ENCODE data around the gene HECTD4. TPM values are rescaled to one million over a fixed set of nuclear protein-coding genes. Genes with fewer than 3 reads are reported as not detected.
"Not testable (repeated sequence)": the region's sequence is repeated elsewhere in the genome, so short reads cannot be mapped to it uniquely, and the experiment has no call there.

Gene HECTD4, protein sequence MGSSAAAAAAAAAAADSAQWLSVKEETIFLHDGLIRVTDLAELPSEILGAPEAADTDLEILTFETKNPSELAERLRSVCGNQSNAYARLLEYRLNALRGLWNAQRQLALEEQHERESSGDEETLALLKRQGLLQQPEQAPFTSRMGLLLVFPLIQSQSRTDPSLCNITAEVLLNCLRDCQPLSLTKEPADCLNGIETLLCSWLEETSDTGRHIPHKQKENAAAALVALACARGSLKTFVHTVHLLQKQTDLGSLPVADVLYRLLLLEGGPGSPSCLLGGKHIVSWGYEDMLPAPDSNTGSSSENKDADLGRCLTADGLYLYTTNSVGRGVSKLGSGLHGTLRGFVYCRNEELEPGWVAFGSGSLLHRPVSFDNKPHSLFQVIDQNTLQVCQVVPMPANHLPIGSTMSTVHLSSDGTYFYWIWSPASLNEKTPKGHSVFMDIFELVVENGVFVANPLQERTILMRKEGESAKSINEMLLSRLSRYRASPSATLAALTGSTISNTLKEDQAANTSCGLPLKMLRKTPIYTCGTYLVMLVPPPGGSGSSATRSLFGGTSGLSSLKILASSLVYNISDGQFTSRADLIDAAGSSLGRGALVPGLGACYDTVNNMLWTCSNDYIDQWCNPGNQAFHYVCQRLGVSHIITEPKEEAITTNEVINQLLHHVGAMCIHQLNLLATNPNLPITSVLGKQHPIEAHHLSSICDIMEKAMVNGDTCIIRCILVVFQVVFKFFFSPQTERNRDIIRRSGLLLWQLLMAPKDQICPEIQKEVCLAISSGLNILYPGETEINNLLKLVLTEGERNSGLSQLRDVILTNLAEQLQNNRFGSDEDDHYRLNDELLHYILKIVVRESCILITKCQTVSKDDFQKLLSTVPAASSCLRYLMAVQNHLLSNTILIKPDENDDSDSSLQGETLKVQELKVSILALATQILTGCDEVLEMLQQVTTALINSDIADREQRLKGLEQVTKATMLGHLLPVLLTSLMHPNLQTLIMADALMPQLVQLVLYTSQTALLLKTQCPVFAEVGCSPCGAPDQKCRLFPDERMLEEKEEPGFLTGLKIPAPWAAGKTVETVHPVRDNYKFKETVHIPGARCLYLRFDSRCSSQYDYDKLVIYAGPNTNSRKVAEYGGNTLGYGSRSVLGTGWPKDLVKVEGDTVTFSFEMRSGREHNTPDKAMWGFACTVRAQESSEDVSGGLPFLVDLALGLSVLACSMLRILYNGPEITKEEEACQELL (N-terminal part only)
- 5.1 and 6.8 TPM in 2 replicates for total RNA-seq (2014; rRNA removed; shearing (Covaris generic))

DNA sequence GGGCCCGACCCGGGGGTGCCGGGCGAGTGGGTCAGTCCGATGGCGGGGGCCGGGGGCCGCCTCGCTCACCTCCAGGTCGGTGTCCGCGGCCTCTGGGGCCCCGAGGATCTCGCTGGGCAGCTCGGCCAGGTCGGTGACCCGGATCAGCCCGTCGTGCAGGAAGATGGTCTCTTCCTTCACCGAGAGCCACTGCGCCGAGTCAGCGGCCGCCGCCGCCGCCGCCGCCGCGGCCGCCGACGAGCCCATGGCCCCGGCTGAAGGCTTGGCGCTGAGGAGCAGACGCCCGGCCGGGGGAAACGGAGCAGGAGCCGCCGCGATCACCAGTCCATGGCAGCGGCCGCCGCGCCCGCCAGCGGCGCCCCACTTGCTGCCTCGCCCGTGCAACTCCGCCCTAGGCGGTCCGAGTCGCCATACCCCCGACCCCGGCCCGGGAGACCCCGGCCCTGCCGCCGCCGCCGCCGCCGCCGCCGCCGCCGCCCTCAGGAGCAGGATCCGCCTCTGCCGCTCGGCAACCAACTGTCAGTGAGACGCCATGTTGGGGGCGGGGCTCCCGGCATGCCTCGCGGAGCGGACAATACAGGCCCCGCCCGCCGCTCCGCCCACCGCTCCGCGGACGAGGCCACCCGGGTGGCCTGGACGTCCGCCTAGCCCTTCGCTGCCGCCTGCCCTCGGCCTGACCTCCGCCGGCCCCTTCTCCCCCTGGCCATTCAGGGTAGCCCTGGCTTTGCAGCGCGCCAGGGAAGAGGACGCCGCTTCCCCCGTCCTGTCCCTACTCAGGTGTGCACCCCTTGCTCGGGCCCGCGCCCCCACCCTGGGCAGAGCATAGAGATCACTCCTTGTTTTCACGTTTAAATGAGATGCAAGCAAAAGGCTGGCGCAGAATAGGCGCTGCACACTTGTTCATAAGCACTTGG, at the start of gene HECTD4:
Gene HECTD4 (minus strand): TSS at position 549 of the 914 bp plus-strand sequence. CDS start 303 bp downstream, at position 246.
- peak; percentile 78 for DNase-seq (ENCODE audit: low spot score)

DNA sequence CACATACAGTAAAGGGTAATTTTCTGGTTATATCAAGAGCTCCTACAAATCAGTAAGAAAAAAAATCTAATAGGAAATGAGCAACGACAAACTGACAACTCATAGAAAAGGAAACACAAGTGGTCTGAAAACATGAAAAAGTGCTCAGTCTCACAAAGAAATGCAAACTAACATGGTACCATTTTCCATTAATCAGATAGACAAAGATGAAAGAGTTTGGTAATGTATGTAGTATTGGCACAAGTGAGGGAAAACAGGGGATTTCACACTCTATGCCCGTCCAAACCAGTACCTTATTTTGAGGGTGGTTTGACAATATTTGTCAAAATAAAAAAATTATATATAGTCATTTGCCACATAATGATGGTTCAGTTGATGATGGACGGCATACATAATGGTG, 49.7 kb upstream of the HECTD4 start:
- DNase-seq (ENCODE audit: low spot score), result no peak

DNA sequence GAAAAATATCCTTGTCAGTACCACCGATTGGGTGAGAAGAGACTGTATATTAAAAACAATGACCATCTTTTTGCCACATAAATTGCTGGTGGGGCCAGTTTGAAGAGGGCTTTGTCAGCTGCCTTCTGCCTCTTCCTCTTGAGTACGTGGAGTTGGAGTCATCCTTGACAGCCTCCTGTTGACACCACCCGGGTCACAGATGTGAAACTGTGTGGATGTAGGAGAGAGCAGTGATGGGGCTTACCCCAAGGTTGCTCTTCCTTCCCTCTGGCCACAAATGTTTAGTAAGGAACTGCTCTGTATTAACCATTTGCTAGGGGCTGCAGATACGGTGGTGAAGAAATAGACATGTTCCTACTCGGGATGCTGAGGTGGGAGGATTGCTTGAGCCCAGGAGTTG, 48.7 kb upstream of the HECTD4 start:
- no peak for DNase-seq (ENCODE audit: low spot score)

DNA sequence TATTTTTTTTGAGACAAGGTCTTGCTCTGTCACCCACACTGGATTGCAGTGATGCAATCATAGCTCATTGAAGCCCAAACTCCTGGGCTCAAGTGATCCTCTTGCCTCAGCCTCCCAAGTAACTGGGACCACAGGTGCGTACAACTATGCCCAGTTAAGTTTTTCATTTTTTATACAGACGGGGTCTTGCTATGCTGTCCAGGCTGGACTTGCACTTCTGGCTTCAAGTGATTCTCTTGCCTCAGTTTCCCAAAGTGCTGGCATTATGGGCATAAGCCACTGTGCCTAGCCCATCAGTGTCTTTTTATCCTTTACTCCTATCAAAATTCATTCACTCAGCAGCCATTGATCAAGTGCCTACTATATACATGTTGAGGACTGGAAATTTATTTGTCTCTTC, 45.5 kb upstream of the HECTD4 start:
- DNase-seq (ENCODE audit: low spot score), result no peak

DNA sequence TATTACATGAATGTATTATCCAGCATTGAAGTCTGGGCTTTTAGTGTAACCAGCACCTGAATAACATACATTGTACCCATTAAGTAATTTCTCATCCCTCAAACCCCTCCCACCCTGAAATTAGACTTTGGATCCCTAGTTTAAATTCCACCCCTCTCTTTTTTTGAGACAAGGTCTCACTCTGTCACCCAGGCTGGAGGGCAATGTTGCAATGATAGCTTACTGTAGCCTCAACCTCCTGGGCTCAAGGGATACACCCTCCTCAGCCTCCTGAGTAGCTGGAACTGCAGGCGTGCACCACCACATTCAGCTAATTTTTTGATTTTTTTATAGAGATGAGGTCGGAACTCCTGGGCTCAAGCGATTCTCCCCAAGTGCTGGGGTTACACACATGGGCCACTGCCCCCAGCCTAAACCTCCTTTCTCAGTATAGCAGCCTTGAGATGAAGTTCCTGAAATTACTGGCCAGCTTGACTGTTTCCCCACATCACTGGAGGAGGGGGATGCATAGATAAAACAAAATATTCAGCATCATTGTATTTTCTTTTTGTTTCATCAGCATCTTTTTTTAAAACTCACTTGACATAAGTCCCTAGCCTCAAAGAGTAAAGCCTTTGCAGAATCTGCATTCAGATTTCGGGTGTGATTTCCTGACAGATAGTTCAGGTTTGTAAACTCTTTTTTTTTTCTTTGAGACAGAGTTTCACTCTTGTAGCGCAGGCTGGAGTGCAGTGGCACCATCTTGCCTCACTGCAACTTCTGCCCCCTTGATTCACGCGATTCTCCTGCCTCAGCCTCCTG, 43.6 kb upstream of the HECTD4 start:
- DNase-seq (ENCODE audit: low spot score), result no peak

DNA sequence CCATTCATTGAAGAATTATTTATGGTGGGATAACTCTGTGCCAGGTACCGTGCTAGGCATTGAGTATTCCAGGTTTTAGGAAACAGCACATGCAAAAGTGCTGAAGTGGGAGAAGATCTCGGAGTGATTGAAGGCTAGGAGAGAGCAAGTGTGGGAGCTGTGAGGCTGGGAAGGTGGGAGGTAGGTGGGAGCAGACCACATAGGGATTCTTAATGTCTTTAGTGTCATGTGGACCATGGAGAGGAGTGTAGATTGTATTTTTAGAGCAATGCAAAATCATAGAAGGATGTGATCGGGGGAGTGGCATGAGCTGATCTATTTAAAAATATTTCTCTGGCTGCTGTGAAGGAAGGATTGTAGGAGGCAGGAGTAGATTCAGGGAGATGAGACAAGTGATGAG, 41.9 kb upstream of the HECTD4 start:
- DNase-seq (ENCODE audit: low spot score), result no peak

DNA sequence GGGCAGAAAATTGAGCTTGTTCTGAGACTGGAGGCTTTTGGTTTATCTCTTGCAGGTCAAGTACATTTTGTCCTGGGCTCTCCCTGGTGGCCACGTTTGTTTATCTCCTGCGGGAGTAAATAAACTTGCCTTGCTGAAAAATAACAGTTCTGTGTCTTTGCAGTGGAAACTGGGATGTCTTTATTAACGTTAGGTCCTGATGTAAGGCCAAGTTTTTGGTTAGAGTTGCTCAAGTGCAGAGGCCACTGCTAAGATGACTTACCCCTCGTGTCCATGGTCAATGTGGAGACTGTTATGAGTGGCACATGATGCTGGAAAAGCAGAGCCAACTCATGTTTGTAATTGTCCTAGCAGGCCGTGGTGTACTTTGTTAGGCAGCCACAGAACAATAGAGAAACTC, 40.3 kb upstream of the HECTD4 start:
- no peak for DNase-seq (ENCODE audit: low spot score)

DNA sequence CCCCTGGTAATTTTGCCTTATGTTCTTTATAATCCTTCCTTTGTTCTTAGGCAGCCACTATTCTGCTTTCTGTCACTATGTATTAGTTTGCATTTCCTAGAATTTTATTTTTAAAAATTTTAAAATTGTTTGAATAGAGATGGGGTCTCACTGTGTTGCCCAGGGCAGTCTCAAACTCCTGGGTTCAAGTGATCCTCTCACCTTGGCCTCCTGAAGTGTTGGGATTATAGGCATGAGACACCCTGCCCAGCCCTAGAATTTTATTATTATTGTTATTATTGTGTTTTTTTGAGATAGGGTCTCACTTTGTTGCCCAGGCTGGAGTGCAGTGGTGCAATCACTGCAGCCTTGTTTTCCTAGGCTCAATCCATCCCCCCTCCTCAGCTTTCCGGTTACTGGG, 39.1 kb upstream of the HECTD4 start:
- no peak for DNase-seq (ENCODE audit: low spot score)

DNA sequence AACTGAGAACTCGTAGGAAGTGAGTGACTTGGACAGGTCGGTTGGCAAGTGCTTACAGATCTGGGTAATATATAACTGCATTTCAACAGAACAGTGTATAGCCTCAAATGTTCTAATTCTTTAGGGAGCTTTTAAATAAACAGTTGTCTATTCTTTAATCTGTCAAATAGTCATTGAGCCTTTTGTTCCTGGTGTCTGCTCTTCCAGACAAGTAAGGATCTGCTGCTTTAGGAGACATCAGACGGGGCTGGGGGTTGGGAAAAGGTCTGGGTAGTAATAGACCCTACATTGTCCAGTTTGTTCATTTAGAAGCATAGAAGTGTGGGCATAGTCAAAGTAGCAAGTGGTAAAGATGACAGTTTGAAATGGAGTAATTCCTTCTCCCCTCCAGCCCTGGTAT, 38.5 kb upstream of the HECTD4 start:
- DNase-seq (ENCODE audit: low spot score), result no peak

DNA sequence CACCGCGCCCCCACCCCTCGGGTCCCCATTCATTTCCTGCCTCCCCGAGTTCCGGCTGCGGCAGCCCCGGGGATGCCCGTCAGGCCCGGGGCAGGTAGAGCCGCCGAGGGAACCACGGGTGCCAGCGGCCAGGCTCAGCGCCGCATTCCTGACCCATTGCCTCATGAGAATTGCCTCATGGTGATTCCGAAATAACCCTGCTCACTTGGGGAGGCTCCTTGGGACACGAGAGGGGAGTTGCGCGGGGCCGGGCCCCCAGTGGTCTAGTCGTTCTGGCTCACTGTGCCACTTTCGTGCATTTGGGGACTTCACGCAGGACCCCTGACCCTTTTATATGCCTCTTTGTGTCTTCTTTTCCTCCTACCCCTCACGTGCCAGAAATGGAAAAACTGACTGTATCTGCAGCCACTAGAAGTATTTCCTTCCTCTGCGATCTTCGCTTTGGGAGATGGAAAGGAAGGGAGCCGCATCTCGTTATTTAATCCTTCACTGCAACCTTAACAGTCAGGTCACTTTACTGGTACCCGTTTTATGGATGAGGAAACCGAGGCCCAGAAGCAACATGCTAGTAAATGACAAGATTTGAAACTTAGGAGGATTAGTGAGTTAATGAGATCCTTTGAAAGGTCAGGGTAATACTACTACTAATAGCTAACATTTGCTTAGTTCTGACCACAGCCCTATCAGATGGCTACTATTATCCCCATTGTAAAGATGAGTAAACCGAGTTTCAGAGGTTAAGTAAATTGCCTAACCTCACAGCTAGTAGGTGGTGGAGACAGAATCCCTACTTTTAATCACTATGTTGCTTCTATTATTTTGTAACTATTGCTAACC, 37.3 kb upstream of the HECTD4 start:
- peak; percentile 51 for DNase-seq (ENCODE audit: low spot score)

DNA sequence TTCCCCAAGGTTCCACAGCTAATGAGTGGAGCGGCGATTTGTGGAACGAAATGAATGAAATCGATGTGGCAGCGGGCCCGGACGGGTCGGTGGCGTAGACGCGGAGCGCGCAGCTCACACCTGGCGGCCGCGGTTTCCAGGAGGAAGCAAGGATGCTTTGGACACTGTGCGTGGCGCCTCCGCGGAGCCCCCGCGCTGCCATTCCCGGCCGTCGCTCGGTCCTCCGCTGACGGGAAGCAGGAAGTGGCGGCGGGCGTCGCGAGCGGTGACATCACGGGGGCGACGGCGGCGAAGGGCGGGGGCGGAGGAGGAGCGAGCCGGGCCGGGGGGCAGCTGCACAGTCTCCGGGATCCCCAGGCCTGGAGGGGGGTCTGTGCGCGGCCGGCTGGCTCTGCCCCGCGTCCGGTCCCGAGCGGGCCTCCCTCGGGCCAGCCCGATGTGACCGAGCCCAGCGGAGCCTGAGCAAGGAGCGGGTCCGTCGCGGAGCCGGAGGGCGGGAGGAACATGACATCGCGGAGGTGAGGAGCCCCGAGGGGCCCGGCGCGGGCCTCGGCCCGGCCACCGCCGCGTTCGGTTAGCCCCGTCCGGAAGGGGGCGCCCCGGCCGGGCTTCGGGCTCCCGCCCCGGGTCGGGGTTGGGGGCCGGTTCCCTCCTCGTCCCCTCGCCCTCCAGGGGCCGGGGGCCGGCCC, 36.5 kb upstream of the HECTD4 start, which contains the start of gene PTPN11:
Gene PTPN11 (plus strand): TSS at position 340 of the 689 bp plus-strand sequence. CDS start 165 bp downstream, at position 505.
- peak; percentile 61 for DNase-seq (ENCODE audit: low spot score)

DNA sequence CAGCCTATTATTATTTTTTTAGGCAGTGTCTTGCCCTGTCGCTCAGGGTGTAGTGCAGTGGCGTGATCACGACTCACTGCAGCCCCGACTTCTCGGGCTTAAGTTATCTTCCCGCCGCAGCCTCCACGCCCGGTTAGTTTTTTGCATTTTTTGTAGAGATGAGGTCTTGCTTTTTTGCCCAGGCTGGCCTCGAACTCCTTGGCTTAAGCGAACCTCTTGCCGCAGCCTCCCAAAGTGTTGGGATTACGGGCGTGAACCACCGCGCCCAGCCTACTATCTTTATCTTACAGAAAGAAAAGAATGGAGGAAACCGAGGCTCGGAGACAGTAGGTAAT, 36.0 kb upstream of the HECTD4 start:
- DNase-seq (ENCODE audit: low spot score), result peak; percentile 16

DNA sequence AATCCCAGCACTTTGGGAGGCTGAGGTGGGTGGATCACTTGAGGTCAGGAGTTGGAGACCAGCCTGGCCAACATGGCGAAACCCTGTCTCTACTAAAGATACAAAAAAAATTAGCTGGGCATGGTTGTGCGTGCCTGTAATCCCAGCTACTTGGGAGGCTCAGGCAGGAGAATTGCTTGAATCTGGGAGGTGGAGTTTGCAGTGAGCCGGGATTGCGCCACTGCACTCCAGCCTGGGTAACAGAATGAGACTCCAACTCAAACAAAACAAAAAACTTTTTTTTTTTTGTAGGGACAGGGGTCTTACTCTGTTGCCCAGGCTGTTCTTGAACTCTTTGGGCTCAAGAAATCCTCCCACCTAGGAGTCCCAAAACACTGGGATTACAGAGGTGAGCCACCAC, 33.2 kb upstream of the HECTD4 start:
- DNase-seq (ENCODE audit: low spot score), result not testable (repeated sequence)

DNA sequence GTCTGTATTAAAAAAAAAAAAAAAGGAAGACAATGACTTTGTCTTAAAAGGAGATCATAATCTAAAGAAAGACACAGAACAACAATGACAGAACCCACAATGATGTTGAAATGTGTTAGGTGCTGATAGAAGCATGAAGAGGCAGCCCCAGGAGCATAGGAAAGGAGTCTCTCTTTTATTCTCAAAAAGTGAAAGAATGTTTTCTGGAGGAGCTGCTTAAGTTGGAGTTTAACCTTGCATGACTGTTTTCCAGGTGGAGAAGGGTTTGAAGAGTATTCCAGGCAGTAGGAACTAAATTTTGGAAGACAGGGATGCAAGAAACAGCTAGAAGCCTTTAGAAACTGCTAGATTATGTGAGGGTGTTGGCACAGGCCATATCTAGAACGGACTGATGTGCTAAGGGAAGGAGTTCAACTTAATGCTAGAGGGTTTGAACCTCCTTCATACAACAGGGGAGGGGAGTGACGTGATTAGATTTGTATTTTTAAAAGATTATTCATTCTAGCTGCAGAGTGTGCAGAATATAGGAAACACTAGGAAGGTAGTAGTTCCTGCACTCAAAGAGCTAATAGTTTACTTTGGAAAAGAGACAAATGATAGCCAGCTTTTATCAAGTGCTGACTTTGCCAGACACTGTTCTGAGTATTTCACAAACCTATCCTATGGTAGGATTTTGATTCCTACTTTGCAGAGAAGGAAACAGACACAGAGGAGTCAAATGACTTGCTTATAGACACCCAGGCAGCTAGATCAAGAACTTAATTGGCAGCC, 31.8 kb upstream of the HECTD4 start:
- no peak for DNase-seq (ENCODE audit: low spot score)

DNA sequence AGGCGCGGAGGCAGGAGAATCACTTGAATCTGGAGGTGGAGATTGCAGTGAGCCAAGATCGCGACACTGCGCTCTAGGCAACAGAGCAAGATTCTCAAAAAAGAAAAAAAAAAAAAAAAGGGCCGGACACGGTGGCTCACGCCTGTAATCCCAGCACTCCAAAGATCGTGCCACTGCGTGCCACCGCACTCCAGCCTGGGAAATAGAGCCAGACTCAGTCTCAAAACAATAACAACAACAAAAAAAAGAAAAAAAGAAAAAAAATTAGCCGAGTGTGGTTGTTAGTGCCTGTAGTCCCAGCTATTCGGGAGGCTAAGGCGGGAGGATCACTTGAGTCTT, 27.6 kb upstream of the HECTD4 start:
- no peak for DNase-seq (ENCODE audit: low spot score)

DNA sequence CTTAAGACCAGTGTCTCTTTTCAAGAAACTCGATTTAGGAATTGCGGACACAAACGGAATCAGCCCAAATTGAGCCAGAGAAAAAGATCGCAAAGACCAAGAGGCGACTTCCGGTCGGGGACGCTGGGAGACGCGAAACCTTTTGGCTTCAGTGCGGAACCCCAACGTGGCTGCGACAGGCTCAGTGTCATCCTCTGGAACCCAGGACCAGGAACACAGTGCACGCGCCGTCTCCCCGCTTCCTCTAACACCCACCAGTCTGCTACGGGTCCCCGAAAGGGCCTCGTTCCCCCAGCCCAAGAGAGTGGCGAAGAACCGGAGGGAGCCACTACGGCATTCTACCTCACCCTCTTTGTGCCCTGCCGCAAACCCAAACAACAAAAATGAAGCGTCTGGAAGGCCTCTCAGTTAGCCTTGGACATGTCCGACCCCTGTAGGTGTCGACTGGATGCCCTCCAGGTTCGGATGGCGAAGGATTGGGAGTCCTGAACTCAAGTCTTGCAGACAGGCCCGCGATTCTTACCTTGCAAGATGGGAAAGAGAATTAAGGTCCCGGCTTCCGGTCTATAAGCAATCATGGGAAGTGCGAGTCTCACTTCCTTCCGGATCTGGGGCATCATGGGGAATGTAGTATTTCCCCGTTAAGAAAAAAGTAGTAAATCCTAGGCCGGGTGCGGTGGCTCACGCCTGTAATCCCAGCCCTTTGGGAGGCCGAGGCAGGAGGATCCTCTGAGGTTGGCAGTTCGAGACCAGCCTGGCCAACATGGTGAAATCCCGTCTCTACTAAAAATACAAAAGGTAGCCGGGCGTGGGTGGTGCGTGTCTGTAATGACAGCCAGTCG, 27.1 kb upstream of the HECTD4 start, which contains the start of gene RPL6:
Gene RPL6 (minus strand): TSS at position 542 of the 842 bp plus-strand sequence. CDS start 949 bp downstream, outside the sequence.
- peak; percentile 93 for DNase-seq (ENCODE audit: low spot score)

DNA sequence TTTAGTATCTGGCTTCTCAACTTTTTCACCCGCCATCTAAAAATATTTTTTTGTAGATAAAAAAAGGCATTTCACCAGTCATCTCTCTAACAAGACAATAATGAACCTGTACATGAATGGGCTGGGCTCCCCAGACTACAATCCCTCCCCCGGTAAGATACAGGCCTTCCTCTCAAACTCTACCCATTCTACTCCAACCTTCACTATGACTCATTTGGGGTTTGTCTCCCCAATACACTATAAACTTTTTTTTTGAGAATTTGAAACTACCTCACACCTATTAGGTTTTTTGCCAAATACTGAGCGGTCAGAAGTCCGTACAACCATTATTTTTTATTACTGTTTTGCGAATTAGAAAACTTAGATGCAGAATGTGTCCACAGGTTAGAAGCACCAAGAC, 26.4 kb upstream of the HECTD4 start:
- DNase-seq (ENCODE audit: low spot score), result peak; percentile 17
